Small intestine (tissue), 7 donors: ENCODE data around the gene TMEM161A. TPM values are rescaled to one million over a fixed set of nuclear protein-coding genes. Genes with fewer than 3 reads are reported as not detected.
"Not testable (repeated sequence)": the region's sequence is repeated elsewhere in the genome, so short reads cannot be mapped to it uniquely, and the experiment has no call there.

Source experiments
- DNase-seq, 2 donors: peaks; one replicate each; pipeline versions ENCODE4 v3.0.0 to v3.0.0-alpha.2; 2013
- FAIRE-seq: peaks from 2 replicates; lab custom pipeline; 2012; peaks lifted over from hg19 to GRCh38; lab: Jason Lieb, UNC
- H3K27ac ChIP-seq, 3 donors: one replicate each; pipeline ENCODE4 v1.5.1; 2013; ENCODE audit warnings: low read length in 2 of 3, mild to moderate bottlenecking in 2 of 3, control low read depth in 1 of 3, inconsistent platforms in 1 of 3, low read depth in 1 of 3, moderate library complexity in 1 of 3
- H3K27me3 ChIP-seq, 3 donors: one replicate each; pipeline ENCODE4 v1.6.1; 2013; ENCODE audit warnings: low read length in 3 of 3, inconsistent platforms in 1 of 3; ENCODE audit not compliant: control insufficient read depth in 3 of 3, insufficient read depth in 3 of 3
- H3K36me3 ChIP-seq, 3 donors: one replicate each; pipeline ENCODE4 v1.6.1; 2013; ENCODE audit warnings: low read length in 3 of 3, inconsistent platforms in 1 of 3, low read depth in 1 of 3, mild to moderate bottlenecking in 1 of 3, moderate library complexity in 1 of 3; ENCODE audit not compliant: control insufficient read depth in 3 of 3, insufficient read depth in 2 of 3
- H3K4me1 ChIP-seq, 3 donors: one replicate each; pipeline ENCODE4 v1.6.1; 2013; ENCODE audit warnings: low read length in 2 of 3, inconsistent platforms in 1 of 3, low read depth in 1 of 3, mild to moderate bottlenecking in 1 of 3, moderate library complexity in 1 of 3; ENCODE audit not compliant: control insufficient read depth in 3 of 3, insufficient read depth in 2 of 3
- H3K4me3 ChIP-seq, 3 donors: one replicate each; pipeline ENCODE4 v1.5.1; 2013; ENCODE audit warnings: low read length in 3 of 3, control low read depth in 1 of 3, inconsistent platforms in 1 of 3, low read depth in 1 of 3, mild to moderate bottlenecking in 1 of 3, moderate library complexity in 1 of 3
- H3K9me3 ChIP-seq, 2 donors: one replicate each; pipeline ENCODE4 v1.6.1; 2013; ENCODE audit warnings: low read depth in 1 of 2, low read length in 1 of 2; ENCODE audit not compliant: control insufficient read depth in 2 of 2, insufficient read depth in 1 of 2
- WGBS, 3 donors: extraction: QIAGEN DNeasy Blood & Tissue Kit; methylation state at CpG; one replicate each; pipeline ENCODE4 v1.1.7; 2013; 5-methylcytosine and 5-hydroxymethylcytosine counted together
- polyA plus RNA-seq, 4 donors: library from polyadenylated mRNA; stranded (reverse) in 3 of 4; unstranded in 1 of 4; fragments of 200-250 nt in 3 of 4; fragments of 120-200 nt in 1 of 4; gene quantifications; one replicate each; pipeline versions ENCODE4 v1.2.1 to v1.2.3, GENCODE V29; 2013
- donor health status: healthy with polysubstance abuse.
- donor health status: control.
- donor health status: control.
- donor health status: Bipolar disorder and iron deficiency.
- donor health status: healthy.

The TMEM161A gene
- polyA plus RNA-seq, 4 donors: 8.1 to 31.4 (median 18.1) TPM

DNA sequence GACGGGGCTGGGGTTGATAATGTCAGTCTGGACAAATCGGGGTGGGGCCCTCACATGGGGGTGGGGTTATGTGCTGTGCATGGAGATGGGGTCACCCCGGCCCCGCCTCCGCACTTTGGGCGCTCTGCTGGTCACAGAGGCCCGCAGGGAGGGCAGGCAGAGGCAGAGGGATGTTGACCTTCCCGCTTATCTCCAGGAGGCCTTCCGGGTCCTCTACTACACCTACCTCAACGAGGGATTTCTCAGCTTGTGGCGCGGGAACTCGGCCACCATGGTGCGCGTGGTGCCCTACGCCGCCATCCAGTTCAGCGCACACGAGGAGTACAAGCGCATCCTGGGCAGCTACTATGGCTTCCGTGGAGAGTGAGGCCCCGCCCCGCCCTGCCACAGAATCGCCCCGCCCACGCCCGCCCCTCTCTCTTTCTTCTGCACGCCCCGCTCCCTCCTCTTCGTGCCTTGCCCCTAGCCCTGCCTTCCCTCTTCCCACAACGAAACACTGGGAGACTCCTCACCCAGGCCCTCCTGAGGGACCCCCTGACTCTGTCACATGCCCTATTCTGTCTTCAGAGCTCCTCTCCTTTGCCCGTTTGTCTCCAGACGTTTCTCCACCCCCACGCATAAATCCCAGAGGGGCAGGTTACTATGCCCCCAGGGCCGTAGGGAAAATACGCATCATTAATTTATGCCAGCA lies 32.8 kb downstream of the TMEM161A start:
- WGBS, 3 donors: 8 to 28% (median 21%) methylated on average over 30 to 36 of the region's 36 CpGs
- DNase-seq (peak; percentile 69 to 85), FAIRE-seq (no peak)
- H3K27ac ChIP-seq: peak overlapping the region in 2 of 3 donors; percentile 34 to 76
- peaks cover 0 to 28% (median 0%) of the 10 kb centered on the region in 3 donors for H3K4me1 ChIP-seq
- peak overlapping the region in 2 of 3 donors; percentile 43 to 53 for H3K4me3 ChIP-seq
- peaks cover 0 to 25% (median 0%) of the 10 kb centered on the region in 3 donors for H3K36me3 ChIP-seq
- no peaks in the 10 kb centered on the region for H3K9me3 ChIP-seq
- H3K27me3 ChIP-seq: no peaks in the 10 kb centered on the region

DNA sequence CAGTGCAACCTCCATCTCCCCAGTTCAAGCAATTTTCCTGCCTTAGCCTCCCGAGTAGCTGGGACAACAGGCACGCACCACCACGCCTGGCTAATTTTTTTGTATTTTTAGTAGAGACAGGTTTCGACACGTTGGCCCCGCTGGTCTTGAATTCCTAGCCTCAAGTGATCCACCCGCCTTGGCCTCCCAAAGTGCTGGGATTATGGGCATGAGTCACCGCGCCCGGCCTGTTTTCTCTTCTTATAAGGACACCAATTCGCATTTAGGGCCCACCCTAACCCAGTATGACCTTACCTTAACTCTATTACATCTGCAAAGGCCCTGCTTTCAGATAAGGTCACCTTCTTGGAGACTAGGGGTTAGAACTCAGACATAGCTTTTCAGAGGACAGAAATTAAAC lies 35.1 kb downstream of the TMEM161A start:
- no peaks in the 10 kb centered on the region for H3K27me3 ChIP-seq
- no peak overlapping the region for H3K4me3 ChIP-seq
- H3K36me3 ChIP-seq: peaks cover 0 to 42% (median 0%) of the 10 kb centered on the region in 3 donors
- DNase-seq: no peak
- no peak overlapping the region for H3K27ac ChIP-seq
- no peaks in the 10 kb centered on the region for H3K9me3 ChIP-seq
- no peak for FAIRE-seq
- peaks cover 0 to 39% (median 8%) of the 10 kb centered on the region in 3 donors for H3K4me1 ChIP-seq
- 94 to 98% (median 96%) methylated on average over 11 of the region's 11 CpGs for WGBS, 3 donors

DNA sequence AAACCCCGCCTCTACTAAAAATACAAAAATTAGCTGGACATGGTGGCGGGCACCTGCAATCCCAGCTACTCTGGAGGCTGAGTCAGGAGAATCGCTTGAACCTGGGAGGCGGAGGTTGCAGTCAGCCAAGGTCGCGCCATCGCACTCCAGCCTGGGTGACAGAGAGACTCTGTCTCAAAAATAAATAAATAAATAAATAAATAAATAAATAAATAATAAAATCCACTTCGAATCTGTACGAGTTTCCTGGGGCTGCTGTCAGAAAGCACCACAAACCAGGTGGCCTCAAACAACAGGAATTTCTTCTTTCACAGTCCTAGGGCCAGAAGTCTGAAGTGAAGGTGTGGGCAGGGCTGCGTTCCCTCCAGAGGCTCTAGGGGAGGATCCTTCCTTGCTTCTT lies 35.7 kb downstream of the TMEM161A start:
- not testable (repeated sequence) for DNase-seq, H3K27me3 ChIP-seq, H3K4me3 ChIP-seq, H3K9me3 ChIP-seq, FAIRE-seq, H3K27ac ChIP-seq
- peaks cover 0 to 44% (median 8%) of the 10 kb centered on the region in 3 donors for H3K4me1 ChIP-seq
- H3K36me3 ChIP-seq: peaks cover 0 to 40% (median 0%) of the 10 kb centered on the region in 3 donors
- 95 to 96% (median 96%) methylated on average over 10 of the region's 10 CpGs for WGBS, 3 donors

- peak overlapping the region in 1 of 3 donors; percentile 47 for H3K27ac ChIP-seq
- no peaks in the 10 kb centered on the region for H3K27me3 ChIP-seq
- FAIRE-seq: no peak
- no peaks in the 10 kb centered on the region for H3K9me3 ChIP-seq
- WGBS, 3 donors: 79 to 84% (median 83%) methylated on average over 8 of the region's 8 CpGs
- peaks cover 0 to 52% (median 8%) of the 10 kb centered on the region in 3 donors for H3K4me1 ChIP-seq
- H3K4me3 ChIP-seq: no peak overlapping the region
- H3K36me3 ChIP-seq: peaks cover 0 to 48% (median 0%) of the 10 kb centered on the region in 3 donors
- peak in 1 of 2 donors; percentile 64 for DNase-seq
These were observed 36.7 kb downstream of the TMEM161A start for GRCh38 chr19:19101540-19101939.

GRCh38 chr19:19098703-19099632 lies 39.3 kb downstream of the TMEM161A start:
- 69 to 86% (median 76%) methylated on average over 18 of the region's 18 CpGs for WGBS, 3 donors
- peak overlapping the region in 1 of 3 donors; percentile 80 for H3K27ac ChIP-seq
- peak; percentile 42 to 86 for DNase-seq
- peaks cover 0 to 55% (median 9%) of the 10 kb centered on the region in 3 donors for H3K4me1 ChIP-seq
- no peak overlapping the region for H3K4me3 ChIP-seq
- peaks cover 0 to 50% (median 0%) of the 10 kb centered on the region in 3 donors for H3K36me3 ChIP-seq
- no peaks in the 10 kb centered on the region for H3K9me3 ChIP-seq
- no peak for FAIRE-seq
- H3K27me3 ChIP-seq: no peaks in the 10 kb centered on the region

DNA sequence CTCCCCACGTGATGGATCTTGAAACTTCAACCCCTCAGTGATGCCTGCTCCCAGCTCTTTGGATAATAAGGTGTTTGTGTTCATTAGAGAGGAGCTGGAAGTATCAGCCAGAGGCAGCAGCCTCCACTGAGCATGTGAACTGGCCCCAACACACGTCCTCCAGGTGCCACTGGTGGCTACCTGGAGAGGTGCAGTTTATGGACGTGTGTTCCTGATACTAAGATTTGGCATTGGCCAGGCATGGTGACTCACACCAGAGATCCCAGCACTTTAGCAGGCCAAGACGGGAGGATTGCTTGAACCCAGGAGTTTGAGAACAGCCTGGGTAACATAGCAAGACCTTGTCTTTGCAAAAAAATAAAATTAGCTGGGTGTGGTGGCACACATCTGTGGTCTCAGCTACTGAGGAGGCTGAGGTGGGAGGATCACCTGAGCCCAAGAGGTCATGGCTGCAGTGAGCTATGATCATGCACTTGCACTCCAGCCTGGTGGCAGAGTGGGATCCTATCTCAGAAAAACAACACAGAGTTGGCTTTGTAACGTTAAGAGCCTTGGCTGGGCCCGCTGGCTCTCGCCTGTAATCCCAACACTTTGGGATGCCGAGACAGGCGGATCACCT lies 40.1 kb downstream of the TMEM161A start:
- Histone ChIP-seq H3K27ac (peak overlapping the region in 1 of 3 donors; percentile 80), H3K27me3 (no peaks in the 10 kb centered on the region), H3K4me1 (peaks cover 0 to 57% (median 9%) of the 10 kb centered on the region in 3 donors), H3K9me3 (no peaks in the 10 kb centered on the region), H3K4me3 (no peak overlapping the region), H3K36me3 (peaks cover 0 to 52% (median 0%) of the 10 kb centered on the region in 3 donors)
- no peak for FAIRE-seq
- peak in 1 of 2 donors; percentile 76 for DNase-seq
- WGBS, 3 donors: 73 to 85% (median 76%) methylated on average over 9 of the region's 9 CpGs

GRCh38 chr19:19096641-19097627 lies 41.3 kb downstream of the TMEM161A start:
- H3K27me3 ChIP-seq: no peaks in the 10 kb centered on the region
- peak overlapping the region in 2 of 3 donors; percentile 83 to 84 for H3K27ac ChIP-seq
- DNase-seq (peak; percentile 97 to 98), FAIRE-seq (no peak)
- H3K4me3 ChIP-seq: no peak overlapping the region
- WGBS, 3 donors: 44 to 80% (median 64%) methylated on average over 20 to 24 of the region's 24 CpGs
- peaks cover 0 to 52% (median 0%) of the 10 kb centered on the region in 3 donors for H3K36me3 ChIP-seq
- no peaks in the 10 kb centered on the region for H3K9me3 ChIP-seq
- peaks cover 0 to 57% (median 9%) of the 10 kb centered on the region in 3 donors for H3K4me1 ChIP-seq
